ENCODE measurements around the gene GPHN. TPM values are rescaled to one million over a fixed set of nuclear protein-coding genes. Genes with fewer than 3 reads are reported as not detected.

The GPHN gene
- total RNA-seq, 6 experiments from 2014 or later: 21.2 to 81.7 (median 40.2) TPM

DNA sequence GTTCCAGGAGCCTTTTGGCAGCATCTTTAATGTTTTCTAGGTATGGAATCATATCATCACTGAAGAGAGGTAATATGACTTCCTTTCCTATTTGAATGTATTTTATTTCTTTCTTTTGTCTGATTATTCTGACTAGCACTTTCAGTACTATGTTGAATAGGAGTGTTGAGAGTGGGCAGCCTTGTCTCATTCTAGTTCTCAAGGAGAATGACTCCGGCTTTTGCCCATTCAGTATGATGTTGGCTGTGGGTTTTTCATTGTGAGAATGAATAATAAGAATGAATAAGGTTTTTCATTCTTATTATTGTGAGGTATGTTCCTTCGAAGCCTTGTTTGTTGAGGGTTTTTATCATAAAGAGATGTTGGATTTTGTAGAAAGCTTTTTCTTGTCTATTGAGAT is 98.9 kb downstream of the GPHN start:
- ATAC-seq (no peak), DNase-seq (no peak)
- TF ChIP-seq, protein P1, sequence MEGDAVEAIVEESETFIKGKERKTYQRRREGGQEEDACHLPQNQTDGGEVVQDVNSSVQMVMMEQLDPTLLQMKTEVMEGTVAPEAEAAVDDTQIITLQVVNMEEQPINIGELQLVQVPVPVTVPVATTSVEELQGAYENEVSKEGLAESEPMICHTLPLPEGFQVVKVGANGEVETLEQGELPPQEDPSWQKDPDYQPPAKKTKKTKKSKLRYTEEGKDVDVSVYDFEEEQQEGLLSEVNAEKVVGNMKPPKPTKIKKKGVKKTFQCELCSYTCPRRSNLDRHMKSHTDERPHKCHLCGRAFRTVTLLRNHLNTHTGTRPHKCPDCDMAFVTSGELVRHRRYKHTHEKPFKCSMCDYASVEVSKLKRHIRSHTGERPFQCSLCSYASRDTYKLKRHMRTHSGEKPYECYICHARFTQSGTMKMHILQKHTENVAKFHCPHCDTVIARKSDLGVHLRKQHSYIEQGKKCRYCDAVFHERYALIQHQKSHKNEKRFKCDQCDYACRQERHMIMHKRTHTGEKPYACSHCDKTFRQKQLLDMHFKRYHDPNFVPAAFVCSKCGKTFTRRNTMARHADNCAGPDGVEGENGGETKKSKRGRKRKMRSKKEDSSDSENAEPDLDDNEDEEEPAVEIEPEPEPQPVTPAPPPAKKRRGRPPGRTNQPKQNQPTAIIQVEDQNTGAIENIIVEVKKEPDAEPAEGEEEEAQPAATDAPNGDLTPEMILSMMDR (IDR thresholded peaks at IDR 0.05): no peak
- TF ChIP-seq POLR2A (IDR thresholded peaks at IDR 0.05): no peak
- Histone ChIP-seq H3K4me3 (no peak overlapping the region), H3K27me3 (no peaks in the 10 kb centered on the region), H3K36me3 (no peaks in the 10 kb centered on the region), H3K4me1 (peaks cover 0 to 13% (median 5%) of the 10 kb centered on the region in 4 donors), H3K9me3 (no peaks in the 10 kb centered on the region), H3K27ac (no peak overlapping the region)
- intact Hi-C loops (cut with DNase I): no loop called here
- WGBS (ENCODE audit: insufficient coverage, low coverage, low lambda C conversion rate, missing lambda C conversion rate): 54% methylated on average over 2 of the region's 2 CpGs

DNA sequence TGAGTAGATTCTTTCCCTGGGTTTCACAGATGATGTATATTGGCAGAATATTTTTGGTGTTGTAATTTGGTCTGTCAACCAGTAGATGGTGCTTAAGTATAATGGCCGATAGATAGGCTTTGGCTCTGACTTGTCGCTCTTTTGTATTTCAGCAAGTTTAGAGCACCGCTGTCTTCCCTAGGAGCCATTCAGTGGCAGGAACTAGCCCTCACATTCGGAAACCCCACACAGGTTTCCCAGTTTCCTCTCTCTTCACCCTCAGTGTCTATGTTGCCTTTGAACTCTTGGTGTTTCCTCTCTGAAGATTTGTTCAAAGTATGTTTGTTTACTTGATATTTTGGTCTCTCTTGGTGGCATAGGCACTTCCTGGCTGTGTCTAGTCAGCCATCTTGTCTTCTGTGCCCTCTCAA is 102.2 kb downstream of the GPHN start:
- Histone ChIP-seq H3K4me3 (no peak overlapping the region), H3K4me1 (peaks cover 0 to 14% (median 6%) of the 10 kb centered on the region in 4 donors), H3K9me3 (no peaks in the 10 kb centered on the region), H3K36me3 (no peaks in the 10 kb centered on the region), H3K27ac (no peak overlapping the region), H3K27me3 (no peaks in the 10 kb centered on the region)
- ATAC-seq (peak in 3 of 4 donors; percentile 50 to 59 (median 59)), DNase-seq (no peak)
- intact Hi-C loops (cut with DNase I): no loop called here
- WGBS (ENCODE audit: insufficient coverage, low coverage, low lambda C conversion rate, missing lambda C conversion rate): 80% methylated on average over 1 of the region's 4 CpGs
- TF ChIP-seq, protein P1 (IDR thresholded peaks at IDR 0.05): peak in 3 of 4 donors; percentile 25 to 44 (median 38)
- no peak for TF ChIP-seq POLR2A (IDR thresholded peaks at IDR 0.05)

DNA sequence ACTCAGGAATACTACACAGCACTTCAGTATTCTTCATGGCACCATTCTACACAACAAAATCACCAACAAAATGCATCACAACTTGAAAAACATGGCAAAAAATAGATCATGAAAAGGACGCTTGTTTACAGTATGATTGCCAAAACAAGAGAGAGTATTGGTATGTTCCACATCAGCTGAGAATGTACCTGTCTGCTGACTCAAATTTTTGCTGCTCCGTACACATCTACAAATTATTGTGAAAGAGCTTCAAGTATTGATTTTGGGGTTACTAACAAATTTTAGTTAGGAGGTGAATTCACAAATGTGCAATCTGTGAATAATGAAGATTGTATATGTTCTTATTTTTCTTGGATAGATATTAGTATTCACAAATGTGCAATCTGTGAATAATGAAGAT is 105.4 kb downstream of the GPHN start:
- H3K27me3 ChIP-seq: no peaks in the 10 kb centered on the region
- H3K4me3 ChIP-seq: no peak overlapping the region
- H3K4me1 ChIP-seq: peaks cover 0 to 14% (median 6%) of the 10 kb centered on the region in 4 donors
- DNase-seq: no peak
- H3K27ac ChIP-seq: no peak overlapping the region
- intact Hi-C loops (cut with DNase I): no loop called here
- no peaks in the 10 kb centered on the region for H3K36me3 ChIP-seq
- TF ChIP-seq POLR2A (IDR thresholded peaks at IDR 0.05): no peak
- TF ChIP-seq, protein P1 (IDR thresholded peaks at IDR 0.05): no peak
- peak; percentile 75 to 85 (median 80) for ATAC-seq
- H3K9me3 ChIP-seq: peaks cover 0 to 9% (median 0%) of the 10 kb centered on the region in 4 donors
- 37% methylated on average over 2 of the region's 2 CpGs for WGBS (ENCODE audit: insufficient coverage, low coverage, low lambda C conversion rate, missing lambda C conversion rate)

DNA sequence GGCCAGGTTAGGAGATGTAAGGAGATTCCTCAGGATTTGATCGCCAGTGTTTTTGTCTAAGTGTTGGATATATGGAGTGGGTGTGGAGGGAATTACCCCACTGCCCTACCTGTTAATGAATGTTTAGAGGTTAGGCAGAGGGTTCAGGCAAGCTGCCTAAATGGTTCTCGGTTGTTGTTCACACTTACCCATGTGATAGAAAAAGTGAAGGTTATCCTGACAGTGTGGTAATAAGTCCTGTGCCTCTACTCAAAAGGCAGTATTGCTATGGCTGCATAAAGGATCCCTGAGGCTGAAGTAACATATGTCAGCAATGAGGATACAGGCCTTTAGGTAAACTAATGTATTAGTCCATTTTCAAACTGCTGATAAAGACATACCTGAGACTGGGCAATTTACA is 112.0 kb downstream of the GPHN start:
- Histone ChIP-seq H3K36me3 (no peaks in the 10 kb centered on the region), H3K27ac (no peak overlapping the region), H3K9me3 (peaks cover 0 to 9% (median 0%) of the 10 kb centered on the region in 4 donors), H3K4me3 (no peak overlapping the region), H3K27me3 (no peaks in the 10 kb centered on the region), H3K4me1 (peaks cover 0 to 22% (median 2%) of the 10 kb centered on the region in 4 donors)
- 66% methylated on average over 2 of the region's 2 CpGs for WGBS (ENCODE audit: insufficient coverage, low coverage, low lambda C conversion rate, missing lambda C conversion rate)
- DNase-seq: no peak
- TF ChIP-seq, protein P1 (IDR thresholded peaks at IDR 0.05): no peak
- no peak for TF ChIP-seq POLR2A (IDR thresholded peaks at IDR 0.05)
- ATAC-seq: peak in 1 of 4 donors; percentile 11
- intact Hi-C loops (cut with DNase I): no loop called here

Measured in right lobe of liver (tissue), 6 donors.